Osteoblast (primary cell): ENCODE results near the gene IQGAP1. TPM values are rescaled to one million over a fixed set of nuclear protein-coding genes. Genes with fewer than 3 reads are reported as not detected.

Experiments used
- DNase-seq: peaks from one replicate; pipeline ENCODE4 v3.0.0; 2011; ENCODE audit warnings: low spot score, mixed read lengths; ENCODE audit not compliant: insufficient read length; ENCODE audit errors: missing footprints
- H2AFZ ChIP-seq: 2 replicates; pipeline ENCODE4 v1.6.0; 2011; ENCODE audit warnings: mild to moderate bottlenecking, low read length
- H3K27ac ChIP-seq: 2 replicates; pipeline ENCODE4 v1.5.1; 2011; ENCODE audit warnings: mild to moderate bottlenecking, low read depth, low read length, moderate library complexity
- H3K27me3 ChIP-seq: 2 replicates; pipeline ENCODE4 v1.6.0; 2012; ENCODE audit warnings: mild to moderate bottlenecking, control low read depth, inconsistent platforms, low read length, moderate library complexity; ENCODE audit not compliant: insufficient read depth
- H3K36me3 ChIP-seq: 2 replicates; pipeline ENCODE4 v1.5.1; 2011; ENCODE audit warnings: mild to moderate bottlenecking, low read length, control low read depth, moderate library complexity; ENCODE audit not compliant: insufficient read depth
- H3K4me1 ChIP-seq: 2 replicates; pipeline ENCODE4 v1.5.1; 2011; ENCODE audit warnings: mild to moderate bottlenecking, low read length, control low read depth, moderate library complexity; ENCODE audit not compliant: insufficient read depth
- H3K4me2 ChIP-seq: 2 replicates; pipeline ENCODE4 v1.6.0; 2011; ENCODE audit warnings: mild to moderate bottlenecking, low read length; ENCODE audit not compliant: insufficient read depth
- H3K4me3 ChIP-seq: fragments of 200-600 bp; sonication (generic); 3 replicates; pipeline ENCODE4 v1.5.1; 2012; ENCODE audit warnings: mild to moderate bottlenecking, low read length, inconsistent platforms; ENCODE audit not compliant: insufficient read depth
- H3K79me2 ChIP-seq: 2 replicates; pipeline ENCODE4 v1.6.0; 2012; ENCODE audit warnings: mild to moderate bottlenecking, low read length, control low read depth, inconsistent platforms; ENCODE audit not compliant: insufficient read depth
- H3K9me3 ChIP-seq: 2 replicates; pipeline ENCODE4 v1.5.1; 2011; ENCODE audit warnings: low read depth, low read length, control low read depth
- H4K20me1 ChIP-seq: 2 replicates; pipeline ENCODE4 v1.6.0; 2012; ENCODE audit warnings: mild to moderate bottlenecking, low read length, control low read depth; ENCODE audit not compliant: insufficient read depth
- CTCF ChIP-seq: IDR thresholded peaks from 2 replicates; pipeline ENCODE4 v1.5.1; 2011; ENCODE audit warnings: mild to moderate bottlenecking, low read depth, low read length, moderate library complexity; ENCODE audit errors: extremely low read depth
- total RNA-seq: library from RNA; depleted of rRNA; stranded (reverse); fragments of >200 nt; gene quantifications from 2 replicates; pipeline ENCODE4 v1.2.3, GENCODE V29; 2012

The IQGAP1 gene
- total RNA-seq, 1 donor = 259 TPM

- Histone ChIP-seq H3K4me2 (no peak overlapping the region), H3K36me3 (peaks cover 41% of the 10 kb centered on the region), H3K27ac (no peak overlapping the region), H3K4me3 (no peak overlapping the region), H2AFZ (no peak overlapping the region), H4K20me1 (peaks cover 6% of the 10 kb centered on the region), H3K9me3 (no peaks in the 10 kb centered on the region), H3K79me2 (peaks cover 61% of the 10 kb centered on the region), H3K27me3 (no peaks in the 10 kb centered on the region), H3K4me1 (peaks cover 27% of the 10 kb centered on the region)
- no peak for DNase-seq
- TF ChIP-seq CTCF = no peak
These were observed 72.2 kb downstream of the IQGAP1 start for GRCh38 chr15:90460142-90460824.

- peak overlapping the region; percentile 75 for H3K4me2 ChIP-seq
- H3K4me3 ChIP-seq = peak overlapping the region; percentile 39
- H3K9me3 ChIP-seq = no peaks in the 10 kb centered on the region
- peak overlapping the region; percentile 91 for H3K27ac ChIP-seq
- peak; percentile 77 for DNase-seq
- peak; percentile 34 for TF ChIP-seq CTCF
- H3K27me3 ChIP-seq = no peaks in the 10 kb centered on the region
- peaks cover 16% of the 10 kb centered on the region for H4K20me1 ChIP-seq
- peaks cover 56% of the 10 kb centered on the region for H3K79me2 ChIP-seq
- peaks cover 40% of the 10 kb centered on the region for H3K4me1 ChIP-seq
- H2AFZ ChIP-seq = peak overlapping the region; percentile 51
- H3K36me3 ChIP-seq = peaks cover 43% of the 10 kb centered on the region
These were observed 75.3 kb downstream of the IQGAP1 start for GRCh38 chr15:90463381-90463780.

- Histone ChIP-seq H2AFZ (no peak overlapping the region), H3K36me3 (peaks cover 47% of the 10 kb centered on the region), H3K4me2 (peak overlapping the region; percentile 20), H3K4me3 (no peak overlapping the region), H3K79me2 (peaks cover 41% of the 10 kb centered on the region), H3K4me1 (peaks cover 40% of the 10 kb centered on the region), H3K27me3 (no peaks in the 10 kb centered on the region), H3K27ac (peak overlapping the region; percentile 57), H3K9me3 (no peaks in the 10 kb centered on the region), H4K20me1 (peaks cover 16% of the 10 kb centered on the region)
- DNase-seq = peak; percentile 77
- TF ChIP-seq CTCF = no peak
These were observed 77.3 kb downstream of the IQGAP1 start for GRCh38 chr15:90465140-90465929.
